ENCODE measurements around the gene SYPL2. TPM values are rescaled to one million over a fixed set of nuclear protein-coding genes. Genes with fewer than 3 reads are reported as not detected.

SYPL2 gene
- polyA plus RNA-seq, 6 donors from 2014 or later: not detected

Other genes with a start within 250 kb of the SYPL2 start
- under 1 TPM in 2 of 6 donors, not detected in 4; 0.06 to 0.17 TPM for gene CELSR2, start 217.0 kb upstream of the SYPL2 start, polyA plus RNA-seq (ENCODE audit: low read depth in 6 of 6)
- gene PSRC1, start 183.4 kb upstream of the SYPL2 start, polyA plus RNA-seq (ENCODE audit: low read depth in 6 of 6): under 1 TPM in 1 of 6 donors, not detected in 5; 0.45 TPM
- not detected for gene MYBPHL, start 159.5 kb upstream of the SYPL2 start, polyA plus RNA-seq (ENCODE audit: low read depth in 6 of 6)
- gene SORT1, start 68.6 kb upstream of the SYPL2 start, polyA plus RNA-seq (ENCODE audit: low read depth in 6 of 6): 1 to 10 TPM in 1 of 6 donors, under 1 TPM in 3, not detected in 2; 0.16 to 1.3 (median 0.34) TPM
- gene PSMA5, start 40.1 kb upstream of the SYPL2 start, polyA plus RNA-seq (ENCODE audit: low read depth in 6 of 6): 10 to 100 TPM; 35.5 to 57.3 (median 51.0) TPM
- gene ATXN7L2, start 17.4 kb downstream of the SYPL2 start, polyA plus RNA-seq (ENCODE audit: low read depth in 6 of 6): 1 to 10 TPM; 3.0 to 9.2 (median 5.2) TPM
- 10 to 100 TPM in 5 of 6 donors, 1 to 10 TPM in 1; 9.3 to 13.2 (median 10.8) TPM for gene CYB561D1, start 27.5 kb downstream of the SYPL2 start, polyA plus RNA-seq (ENCODE audit: low read depth in 6 of 6)
- gene AMIGO1, start 43.2 kb downstream of the SYPL2 start, polyA plus RNA-seq (ENCODE audit: low read depth in 6 of 6): 1 to 10 TPM in 3 of 6 donors, under 1 TPM in 2, not detected in 1; 0.37 to 1.8 (median 1.0) TPM
- gene GPR61, start 73.3 kb downstream of the SYPL2 start, polyA plus RNA-seq (ENCODE audit: low read depth in 6 of 6): under 1 TPM in 1 of 6 donors, not detected in 5; 0.09 TPM
- gene GNAI3, start 82.1 kb downstream of the SYPL2 start, polyA plus RNA-seq (ENCODE audit: low read depth in 6 of 6): 10 to 100 TPM in 1 of 6 donors, 1 to 10 TPM in 5; 7.6 to 13.9 (median 8.9) TPM
- gene GNAT2, start 153.1 kb downstream of the SYPL2 start, polyA plus RNA-seq (ENCODE audit: low read depth in 6 of 6): not detected
- gene AMPD2, start 153.3 kb downstream of the SYPL2 start, polyA plus RNA-seq (ENCODE audit: low read depth in 6 of 6): 10 to 100 TPM; 14.3 to 34.9 (median 25.6) TPM
- 10 to 100 TPM; 10.6 to 24.4 (median 16.7) TPM for gene GSTM4, start 189.6 kb downstream of the SYPL2 start, polyA plus RNA-seq (ENCODE audit: low read depth in 6 of 6)
- gene GSTM2, start 201.5 kb downstream of the SYPL2 start, polyA plus RNA-seq (ENCODE audit: low read depth in 6 of 6): 10 to 100 TPM in 2 of 6 donors, 1 to 10 TPM in 4; 3.9 to 14.5 (median 5.7) TPM
- gene GSTM1, start 221.3 kb downstream of the SYPL2 start, polyA plus RNA-seq (ENCODE audit: low read depth in 6 of 6): 10 to 100 TPM in 4 of 6 donors, not detected in 2; 36.6 to 90.7 (median 46.5) TPM
- under 1 TPM in 1 of 6 donors, not detected in 5; 0.93 TPM for gene GSTM5, start 245.7 kb downstream of the SYPL2 start, polyA plus RNA-seq (ENCODE audit: low read depth in 6 of 6)

Measured in naive B cell (primary cell).